NCI-H2196 (cell line): ENCODE results near the gene CCDC69.
A peak's percentile ranks its signal among the peaks of the same experiment; 100 is the strongest.

Experiments
- DNase-seq: peaks from one replicate; lab custom pipeline; 2025; ENCODE audit not compliant: unreplicated experiment; lab: John Stamatoyannopoulos, UW

The CCDC69 gene

GRCh38 chr5:151168602-151169344 is 55.1 kb downstream of the CCDC69 start:
- no peak for DNase-seq

- no peak for DNase-seq
Measured at GRCh38 chr5:151167022-151167421, 56.9 kb downstream of the CCDC69 start.

GRCh38 chr5:151164687-151165392 is 59.1 kb downstream of the CCDC69 start:
- peak; percentile 76 for DNase-seq

GRCh38 chr5:151162776-151163175 is 61.1 kb downstream of the CCDC69 start:
- DNase-seq = no peak

GRCh38 chr5:151159649-151160373 is 64.1 kb downstream of the CCDC69 start:
- DNase-seq = no peak

- DNase-seq = no peak
Measured at GRCh38 chr5:151158287-151158661, 65.6 kb downstream of the CCDC69 start.

DNA sequence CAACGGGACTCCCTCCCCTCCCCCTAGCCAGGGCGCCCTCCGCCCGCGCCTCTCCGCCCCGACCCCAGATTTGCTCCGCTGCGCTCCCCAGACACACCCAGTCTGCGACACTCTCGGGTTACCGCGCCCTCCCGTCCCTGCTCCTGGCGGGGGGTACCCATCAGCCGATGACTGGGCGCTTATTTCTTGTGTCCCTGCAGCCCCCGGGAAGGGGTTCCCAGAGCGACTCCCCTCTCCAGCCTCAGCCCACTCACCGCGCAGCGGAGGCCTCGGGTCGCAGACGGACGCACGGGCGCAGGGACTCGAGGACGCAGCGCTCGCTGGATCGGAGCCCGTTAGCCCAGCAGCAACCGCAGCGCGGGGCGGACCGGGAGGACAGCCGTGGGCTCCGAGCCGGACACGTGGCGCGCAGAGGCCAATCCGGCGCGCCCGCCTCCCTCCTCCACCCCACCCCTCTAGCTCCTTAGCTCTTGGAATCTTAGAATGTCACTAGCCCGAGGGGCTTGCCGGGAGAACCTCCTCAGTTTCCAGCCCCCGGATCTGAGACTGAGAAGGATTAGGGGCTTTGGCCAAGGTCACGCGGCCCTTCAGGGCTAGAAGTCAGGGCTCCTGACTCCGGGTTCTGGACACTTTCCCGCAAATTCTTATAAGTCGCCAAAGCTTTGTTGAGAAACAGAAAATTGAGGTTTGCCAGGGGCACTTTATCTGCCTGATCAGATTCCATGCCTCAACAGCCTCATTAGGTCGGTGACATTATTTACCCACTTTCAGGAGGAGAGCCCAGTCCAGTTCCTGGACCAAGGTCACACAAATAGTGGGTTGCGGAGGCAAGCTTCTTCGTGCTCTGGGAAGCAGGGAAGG is 66.2 kb downstream of the CCDC69 start, which contains the start of gene ANXA6:
Gene ANXA6, minus strand, starts transcription at position 354 of the 861 bp plus-strand sequence. CDS start 9,878 bp downstream, outside the sequence.
- DNase-seq = peak; percentile 74

GRCh38 chr5:151156507-151157420 is 67.1 kb downstream of the CCDC69 start:
- no peak for DNase-seq

DNA sequence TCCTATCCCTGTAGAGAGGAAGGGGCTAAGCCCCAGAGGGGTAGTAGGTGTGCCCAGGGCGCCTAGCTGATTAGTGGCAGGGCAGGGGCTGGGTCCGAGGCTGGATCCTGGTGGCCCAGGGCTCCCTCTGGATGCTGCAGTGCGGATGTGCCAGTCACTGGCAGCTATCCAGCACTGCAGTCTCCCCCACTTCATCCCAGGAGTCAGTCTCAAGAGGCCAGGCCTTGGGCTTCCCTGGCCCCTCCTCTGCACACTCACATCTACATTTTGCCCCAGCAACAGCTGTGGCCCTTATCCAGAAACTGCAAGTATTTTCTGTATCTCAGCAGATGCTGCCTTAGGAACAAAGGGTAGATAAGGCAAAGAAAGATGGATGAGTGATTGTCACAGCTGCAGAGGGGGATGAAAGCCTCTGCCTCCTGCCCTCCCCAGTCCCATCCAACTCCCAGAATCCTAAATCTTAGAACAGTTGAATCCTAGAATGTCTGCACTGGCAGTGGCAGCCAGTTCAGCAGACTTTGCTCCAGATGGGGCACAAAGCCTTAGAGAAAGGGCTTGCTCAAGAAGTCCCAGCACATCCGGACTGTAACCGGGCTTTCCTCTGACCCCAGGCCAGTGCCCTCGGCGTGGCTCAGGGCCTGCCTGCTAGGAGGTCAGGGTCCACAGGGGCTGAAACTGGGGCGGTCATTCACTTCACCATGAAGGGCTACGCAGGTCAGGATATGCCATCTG is 68.0 kb downstream of the CCDC69 start:
- DNase-seq = no peak

DNA sequence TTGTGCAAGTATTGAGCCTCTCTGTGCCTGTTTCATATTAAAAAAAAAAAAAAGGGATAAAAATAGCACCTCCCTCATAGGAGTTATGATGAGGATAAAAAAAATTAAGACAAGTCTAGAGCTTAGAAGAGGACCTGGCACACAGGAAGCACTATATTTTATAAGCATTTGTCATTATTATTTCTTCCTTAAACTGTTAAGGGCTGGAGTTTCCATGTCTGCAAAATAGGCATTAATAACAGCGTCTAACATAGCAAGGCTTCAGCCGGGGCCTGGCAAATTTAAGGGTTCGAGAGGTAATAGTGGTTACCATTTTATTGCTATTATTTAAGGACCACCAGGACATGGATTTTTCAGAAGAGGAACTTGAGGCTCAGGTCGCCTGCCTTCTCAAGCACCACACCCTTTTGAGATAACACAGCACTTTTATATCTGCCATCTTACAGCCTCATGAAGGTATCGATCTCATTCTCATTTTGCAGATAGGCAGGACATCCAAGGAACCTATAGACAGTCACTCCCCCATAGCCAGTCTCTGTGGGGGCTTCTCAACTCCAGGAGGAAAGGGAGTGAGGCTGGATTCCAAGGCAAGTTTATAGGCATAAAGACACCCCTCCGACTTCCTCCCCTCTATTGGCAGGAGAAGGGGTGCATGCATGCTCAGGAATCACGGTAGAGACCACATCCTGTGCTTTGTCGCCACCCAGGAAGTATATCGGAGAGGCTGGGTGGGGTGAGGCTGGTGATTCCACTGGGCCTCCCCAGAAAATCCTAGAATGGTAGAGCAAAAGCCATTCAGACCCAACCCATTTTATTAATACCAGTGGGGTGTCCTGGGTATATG is 68.7 kb downstream of the CCDC69 start:
- no peak for DNase-seq

GRCh38 chr5:151153766-151154272 is 70.1 kb downstream of the CCDC69 start:
- DNase-seq = no peak

- no peak for DNase-seq
Measured at GRCh38 chr5:151153300-151153699, 70.6 kb downstream of the CCDC69 start.

DNA sequence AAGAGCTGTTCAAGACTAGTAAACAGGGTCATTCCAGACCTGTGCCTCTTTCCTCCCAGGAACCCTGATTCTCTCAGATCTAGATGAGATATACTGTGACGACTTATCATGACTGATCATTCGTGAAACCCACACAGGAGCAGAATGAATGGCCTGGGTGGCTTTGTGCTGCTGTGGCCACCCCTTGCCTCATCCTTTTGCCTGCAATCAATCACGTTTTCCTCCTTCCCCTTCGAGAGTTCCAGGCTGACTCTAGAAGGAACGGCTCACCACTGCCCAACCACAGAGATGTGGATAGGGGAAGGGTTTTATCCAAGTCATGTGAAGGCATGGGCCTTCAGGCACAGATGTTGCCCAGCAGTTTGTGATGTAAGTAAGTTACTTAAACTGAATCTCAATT is 72.1 kb downstream of the CCDC69 start:
- DNase-seq = no peak

GRCh38 chr5:151151263-151151660 is 72.6 kb downstream of the CCDC69 start:
- DNase-seq = no peak

- DNase-seq = peak; percentile 11
Measured at GRCh38 chr5:151150471-151151262, 73.2 kb downstream of the CCDC69 start.

DNA sequence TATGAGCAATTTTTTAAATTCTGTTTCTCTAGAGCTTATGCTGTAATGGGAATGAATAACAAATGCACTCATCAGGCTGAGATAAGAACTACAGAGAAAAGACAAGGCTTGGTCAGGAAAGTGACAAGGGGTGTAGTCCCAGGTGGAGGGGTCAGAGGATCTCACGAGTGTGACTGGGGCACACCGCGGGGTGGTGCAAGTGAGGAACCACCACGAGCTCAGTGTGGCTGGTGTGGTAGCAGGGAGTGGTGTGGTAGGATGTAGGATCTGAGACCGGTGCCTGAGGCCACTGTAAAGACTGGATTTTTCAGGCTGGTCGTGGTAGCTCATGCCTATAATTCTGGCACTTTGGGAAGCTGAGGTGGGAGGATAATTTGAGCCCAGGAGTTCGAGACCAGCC is 75.3 kb downstream of the CCDC69 start:
- DNase-seq = no peak

DNA sequence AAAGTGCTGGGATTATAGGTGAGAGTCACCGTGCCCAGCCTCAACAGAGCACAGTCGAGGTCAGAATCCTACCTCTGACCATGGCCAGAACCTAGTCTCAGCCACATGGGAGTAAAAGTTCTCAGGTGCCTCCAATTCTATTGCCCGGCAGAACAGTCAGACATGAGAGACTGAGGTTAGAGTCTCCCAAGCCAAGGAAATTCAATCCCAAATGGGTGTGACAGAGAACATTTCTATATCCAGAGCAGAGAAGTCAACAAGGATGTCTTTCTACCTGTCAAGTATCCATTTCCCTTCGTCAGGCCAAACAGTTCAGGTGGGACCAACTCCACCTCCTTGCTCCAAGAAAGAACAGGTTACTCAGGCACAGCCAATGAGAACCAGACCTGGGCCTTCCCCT is 76.9 kb downstream of the CCDC69 start:
- no peak for DNase-seq
